Liver (tissue), 9 donors: ENCODE results near the gene LCMT2. TPM values are rescaled to one million over a fixed set of nuclear protein-coding genes. Genes with fewer than 3 reads are reported as not detected.

Experiments
- DNase-seq: peaks from one replicate; pipeline ENCODE4 v3.0.0-alpha.2; 2017; ENCODE audit warnings: low spot score
- H3K27ac ChIP-seq, 2 donors: one replicate each; pipeline ENCODE4 v1.7.0; 2013; ENCODE audit warnings: inconsistent platforms in 2 of 2, low read length in 2 of 2, control low read depth in 1 of 2, low read depth in 1 of 2, mild to moderate bottlenecking in 1 of 2
- H3K27me3 ChIP-seq, 4 donors: one replicate each; pipeline versions ENCODE4 v1.6.1 to v1.7.0; 2013; ENCODE audit warnings: low read length in 3 of 4, inconsistent platforms in 1 of 4, mild to moderate bottlenecking in 1 of 4, moderate library complexity in 1 of 4; ENCODE audit not compliant: control insufficient read depth in 4 of 4, insufficient read depth in 4 of 4
- H3K36me3 ChIP-seq, 4 donors: one replicate each; pipeline versions ENCODE4 v1.6.1 to v1.7.0; 2013; ENCODE audit warnings: low read length in 3 of 4, mild to moderate bottlenecking in 3 of 4, low read depth in 1 of 4, moderate library complexity in 1 of 4; ENCODE audit not compliant: control insufficient read depth in 4 of 4, insufficient read depth in 3 of 4
- H3K4me1 ChIP-seq, 4 donors: one replicate each; pipeline versions ENCODE4 v1.6.1 to v1.7.0; 2013; ENCODE audit warnings: low read length in 3 of 4, mild to moderate bottlenecking in 3 of 4, moderate library complexity in 1 of 4; ENCODE audit not compliant: control insufficient read depth in 4 of 4, insufficient read depth in 4 of 4
- H3K4me3 ChIP-seq, 3 donors: one replicate each; pipeline versions ENCODE4 v1.6.1 to v1.7.0; 2013; ENCODE audit warnings: low read length in 3 of 3, control low read depth in 1 of 3, low read depth in 1 of 3, mild to moderate bottlenecking in 1 of 3
- H3K9ac ChIP-seq, 2 donors: one replicate each; pipeline ENCODE4 v1.7.0; 2013; ENCODE audit warnings: low read length in 2 of 2, mild to moderate bottlenecking in 2 of 2, moderate library complexity in 2 of 2, control low read depth in 1 of 2, low read depth in 1 of 2
- H3K9me3 ChIP-seq, 4 donors: one replicate each; pipeline versions ENCODE4 v1.6.1 to v1.7.0; 2013; ENCODE audit warnings: low read length in 3 of 4; ENCODE audit not compliant: control insufficient read depth in 4 of 4
- ATF3 ChIP-seq: IDR thresholded peaks from 2 replicates; pipeline ENCODE4 v1.6.1; 2016; ENCODE audit warnings: antibody characterized with exemption
- EGR1 ChIP-seq, 2 donors: IDR thresholded peaks; 2 replicates each; pipeline ENCODE4 v1.6.1; 2016 to 2018; ENCODE audit warnings: antibody characterized with exemption in 2 of 2, low read depth in 2 of 2
- FOXA1 ChIP-seq: IDR thresholded peaks from 2 replicates; pipeline ENCODE4 v1.6.1; 2016; ENCODE audit warnings: antibody characterized with exemption
- FOXA2 ChIP-seq: IDR thresholded peaks from 2 replicates; pipeline ENCODE4 v1.6.1; 2016; ENCODE audit warnings: antibody characterized with exemption
- GABPA ChIP-seq, 2 donors: IDR thresholded peaks in 1 of 2; conservative IDR thresholded peaks in 1 of 2; 2 replicates each; pipeline ENCODE4 v1.6.1; 2016; ENCODE audit warnings: antibody characterized with exemption in 2 of 2, mild to moderate bottlenecking in 1 of 2, moderate library complexity in 1 of 2
- HNF4A ChIP-seq, 2 donors: conservative IDR thresholded peaks; 2 replicates each; pipeline ENCODE4 v1.6.1; 2016; ENCODE audit warnings: antibody characterized with exemption in 2 of 2, mild to moderate bottlenecking in 2 of 2
- HNF4G ChIP-seq: IDR thresholded peaks from 2 replicates; pipeline ENCODE4 v1.6.1; 2016; ENCODE audit warnings: antibody characterized with exemption
- NR2F2 ChIP-seq: IDR thresholded peaks from 2 replicates; pipeline ENCODE4 v1.6.1; 2016; ENCODE audit warnings: antibody characterized with exemption
- RAD21 ChIP-seq, 2 donors: IDR thresholded peaks; 2 replicates each; pipeline ENCODE4 v1.6.1; 2016; ENCODE audit warnings: antibody characterized with exemption in 2 of 2, mild to moderate bottlenecking in 2 of 2
- RXRA ChIP-seq, 2 donors: IDR thresholded peaks; 2 replicates each; pipeline ENCODE4 v1.6.1; 2017 to 2018; ENCODE audit warnings: antibody characterized with exemption in 2 of 2, mild to moderate bottlenecking in 1 of 2
- SP1 ChIP-seq: IDR thresholded peaks from 2 replicates; pipeline ENCODE4 v1.6.1; 2018; ENCODE audit warnings: antibody characterized with exemption, mild to moderate bottlenecking
- YY1 ChIP-seq: IDR thresholded peaks from 2 replicates; pipeline ENCODE4 v1.6.1; 2016; ENCODE audit warnings: antibody characterized with exemption, mild to moderate bottlenecking
- WGBS: extraction: QIAGEN DNeasy Blood & Tissue Kit; methylation state at CpG from one replicate; pipeline ENCODE4 v1.1.7; 2013; 5-methylcytosine and 5-hydroxymethylcytosine counted together
- polyA plus RNA-seq, 2 donors: library from polyadenylated mRNA; stranded (reverse) in 1 of 2; unstranded in 1 of 2; fragments of 200-250 nt in 1 of 2; fragments of >200 nt in 1 of 2; fragmentation: Nextera tagmentation in 1 of 2; extraction: Ambion mirVana in 1 of 2; gene quantifications; one replicate each; pipeline versions ENCODE4 v1.2.1 to v1.2.3, GENCODE V29; 2013 to 2015
- total RNA-seq, 2 donors: library from RNA; depleted of rRNA; stranded (reverse); fragments of >200 nt; gene quantifications; one replicate each; pipeline ENCODE4 v1.2.3, GENCODE V29; 2014
- TF ChIP-seq, protein P1 (sequence below): IDR thresholded peaks from 2 replicates; pipeline ENCODE4 v1.6.1; 2016; ENCODE audit warnings: antibody characterized with exemption
- TF ChIP-seq, protein P2 (sequence below): fragments of 150-350 bp; IDR thresholded peaks from 2 replicates; pipeline ENCODE4 v1.5.1; 2017; ENCODE audit warnings: improper control_type of control experiment, low read depth, low read length; ENCODE audit not compliant: missing input control
- donor health status: healthy.
- donor health status: healthy.
- donor health status: healthy.
- donor health status: healthy.
- donor health status: healthy.

LCMT2 gene
- total and polyA plus RNA-seq, 4 donors = 3.1 to 4.3 (median 3.9) TPM

- no peak for TF ChIP-seq RAD21 (IDR thresholded peaks at IDR 0.05)
- no peak for TF ChIP-seq FOXA2
- no peak for TF ChIP-seq ATF3
- no peak for TF ChIP-seq EGR1 (IDR thresholded peaks at IDR 0.05; ENCODE audit: low read depth in 2 of 2)
- Histone ChIP-seq H3K9ac (no peak overlapping the region), H3K4me3 (no peak overlapping the region), H3K36me3 (no peaks in the 10 kb centered on the region), H3K27me3 (no peaks in the 10 kb centered on the region), H3K27ac (no peak overlapping the region), H3K4me1 (no peaks in the 10 kb centered on the region), H3K9me3 (no peaks in the 10 kb centered on the region)
- 83% methylated on average over 4 of the region's 4 CpGs for WGBS
- DNase-seq = no peak
Measured at GRCh38 chr15:43318990-43319771, 11.2 kb downstream of the LCMT2 start.

DNA sequence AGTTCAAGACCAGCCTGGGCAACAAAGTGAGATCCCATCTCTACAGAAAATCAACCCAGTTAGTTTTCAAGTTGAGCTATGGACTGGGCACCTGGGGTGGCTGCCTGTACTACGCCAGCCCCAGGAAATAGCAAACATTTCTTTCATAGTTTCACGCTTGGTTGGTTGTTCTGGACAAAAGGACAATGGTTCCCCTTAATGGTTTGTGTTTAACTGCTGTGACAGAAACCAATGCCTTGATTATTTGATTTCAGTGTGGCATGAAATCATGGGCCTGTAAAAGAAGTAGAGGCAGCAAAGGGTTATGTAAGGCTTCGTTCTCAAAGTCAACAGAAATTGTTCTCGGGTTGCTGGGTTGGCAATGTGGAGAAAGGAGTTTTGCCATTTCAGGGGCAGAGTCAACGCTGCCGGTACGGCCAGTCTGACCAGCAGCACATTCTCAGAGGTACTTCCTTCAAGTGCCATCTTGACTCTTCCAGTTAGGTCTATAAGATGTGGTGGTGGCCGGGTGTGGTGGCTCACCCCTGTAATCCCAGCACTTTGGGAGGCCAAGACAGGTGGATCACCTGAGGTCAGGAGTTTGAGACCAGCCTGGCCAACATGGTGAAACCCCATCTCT is 12.7 kb downstream of the LCMT2 start:
- no peak overlapping the region for H3K9ac ChIP-seq
- no peaks in the 10 kb centered on the region for H3K4me1 ChIP-seq
- WGBS = 88% methylated on average over 8 of the region's 8 CpGs
- no peaks in the 10 kb centered on the region for H3K9me3 ChIP-seq
- no peaks in the 10 kb centered on the region for H3K36me3 ChIP-seq
- no peak for DNase-seq
- H3K27ac ChIP-seq = no peak overlapping the region
- TF ChIP-seq, protein P1, sequence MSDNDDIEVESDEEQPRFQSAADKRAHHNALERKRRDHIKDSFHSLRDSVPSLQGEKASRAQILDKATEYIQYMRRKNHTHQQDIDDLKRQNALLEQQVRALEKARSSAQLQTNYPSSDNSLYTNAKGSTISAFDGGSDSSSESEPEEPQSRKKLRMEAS = no peak
- TF ChIP-seq, protein P2, sequence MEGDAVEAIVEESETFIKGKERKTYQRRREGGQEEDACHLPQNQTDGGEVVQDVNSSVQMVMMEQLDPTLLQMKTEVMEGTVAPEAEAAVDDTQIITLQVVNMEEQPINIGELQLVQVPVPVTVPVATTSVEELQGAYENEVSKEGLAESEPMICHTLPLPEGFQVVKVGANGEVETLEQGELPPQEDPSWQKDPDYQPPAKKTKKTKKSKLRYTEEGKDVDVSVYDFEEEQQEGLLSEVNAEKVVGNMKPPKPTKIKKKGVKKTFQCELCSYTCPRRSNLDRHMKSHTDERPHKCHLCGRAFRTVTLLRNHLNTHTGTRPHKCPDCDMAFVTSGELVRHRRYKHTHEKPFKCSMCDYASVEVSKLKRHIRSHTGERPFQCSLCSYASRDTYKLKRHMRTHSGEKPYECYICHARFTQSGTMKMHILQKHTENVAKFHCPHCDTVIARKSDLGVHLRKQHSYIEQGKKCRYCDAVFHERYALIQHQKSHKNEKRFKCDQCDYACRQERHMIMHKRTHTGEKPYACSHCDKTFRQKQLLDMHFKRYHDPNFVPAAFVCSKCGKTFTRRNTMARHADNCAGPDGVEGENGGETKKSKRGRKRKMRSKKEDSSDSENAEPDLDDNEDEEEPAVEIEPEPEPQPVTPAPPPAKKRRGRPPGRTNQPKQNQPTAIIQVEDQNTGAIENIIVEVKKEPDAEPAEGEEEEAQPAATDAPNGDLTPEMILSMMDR = no peak
- no peak for TF ChIP-seq HNF4G
- TF ChIP-seq SP1 = no peak
- no peak for TF ChIP-seq RXRA (IDR thresholded peaks at IDR 0.05)
- TF ChIP-seq YY1 = no peak
- TF ChIP-seq HNF4A (conservative IDR thresholded peaks at IDR 0.05) = no peak
- no peak for TF ChIP-seq NR2F2
- TF ChIP-seq FOXA1 = no peak
- no peak for TF ChIP-seq GABPA (IDR thresholded peaks at IDR 0.05 in 1 of 2, conservative IDR thresholded peaks at IDR 0.05 in 1 of 2)
- no peak for TF ChIP-seq ATF3
- no peak overlapping the region for H3K4me3 ChIP-seq
- H3K27me3 ChIP-seq = no peaks in the 10 kb centered on the region

- Histone ChIP-seq H3K36me3 (no peaks in the 10 kb centered on the region), H3K27ac (no peak overlapping the region), H3K9ac (no peak overlapping the region), H3K9me3 (no peaks in the 10 kb centered on the region), H3K4me1 (no peaks in the 10 kb centered on the region), H3K27me3 (peaks cover 0 to 2% (median 0%) of the 10 kb centered on the region in 4 donors), H3K4me3 (no peak overlapping the region)
- DNase-seq = no peak
- TF ChIP-seq ATF3 (no peak), FOXA2 (no peak), EGR1 (IDR thresholded peaks at IDR 0.05; ENCODE audit: low read depth in 2 of 2) (no peak)
- TF ChIP-seq, protein P2 = no peak
- WGBS = 95% methylated on average over 1 of the region's 1 CpG
Measured at GRCh38 chr15:43316971-43317346, 13.4 kb downstream of the LCMT2 start.
